ENCODE data around the gene MISP3.

DNA sequence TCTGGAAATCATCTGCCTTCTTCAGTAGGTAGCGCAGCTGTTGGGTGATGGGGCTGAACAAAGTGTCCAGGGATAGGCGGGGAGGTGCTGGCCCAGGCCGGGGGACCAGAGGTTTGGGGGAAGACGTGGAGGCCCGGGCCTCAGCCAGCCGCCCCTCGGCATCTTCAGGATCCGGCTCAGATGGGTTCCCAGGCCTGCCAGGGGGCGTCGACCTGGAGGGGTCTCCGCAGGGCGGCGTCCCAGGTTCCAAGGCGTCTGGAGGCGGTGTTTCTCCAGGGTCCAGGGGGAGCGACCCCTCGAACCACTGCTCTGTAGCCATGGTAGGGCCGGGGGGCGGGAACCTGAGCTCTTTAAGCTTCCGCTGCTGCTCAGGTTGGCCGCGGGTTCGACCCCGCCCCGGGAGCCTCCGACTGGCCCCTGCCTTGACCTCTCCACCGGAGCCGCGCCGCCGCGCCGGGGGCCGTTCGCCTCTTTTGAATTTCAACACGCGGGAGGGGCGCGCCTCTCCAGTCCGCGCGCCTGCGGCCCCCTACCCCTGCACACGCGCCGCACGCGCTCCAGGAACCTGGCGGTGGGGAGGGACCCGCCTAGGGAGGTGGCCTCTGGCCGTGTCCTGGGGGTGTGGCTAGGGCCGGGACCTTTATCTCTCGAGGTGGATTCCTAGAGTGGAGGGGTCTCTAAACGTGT is 12.9 kb downstream of the MISP3 start, which contains the start of gene C19orf67:
- TF ChIP-seq, protein P1, sequence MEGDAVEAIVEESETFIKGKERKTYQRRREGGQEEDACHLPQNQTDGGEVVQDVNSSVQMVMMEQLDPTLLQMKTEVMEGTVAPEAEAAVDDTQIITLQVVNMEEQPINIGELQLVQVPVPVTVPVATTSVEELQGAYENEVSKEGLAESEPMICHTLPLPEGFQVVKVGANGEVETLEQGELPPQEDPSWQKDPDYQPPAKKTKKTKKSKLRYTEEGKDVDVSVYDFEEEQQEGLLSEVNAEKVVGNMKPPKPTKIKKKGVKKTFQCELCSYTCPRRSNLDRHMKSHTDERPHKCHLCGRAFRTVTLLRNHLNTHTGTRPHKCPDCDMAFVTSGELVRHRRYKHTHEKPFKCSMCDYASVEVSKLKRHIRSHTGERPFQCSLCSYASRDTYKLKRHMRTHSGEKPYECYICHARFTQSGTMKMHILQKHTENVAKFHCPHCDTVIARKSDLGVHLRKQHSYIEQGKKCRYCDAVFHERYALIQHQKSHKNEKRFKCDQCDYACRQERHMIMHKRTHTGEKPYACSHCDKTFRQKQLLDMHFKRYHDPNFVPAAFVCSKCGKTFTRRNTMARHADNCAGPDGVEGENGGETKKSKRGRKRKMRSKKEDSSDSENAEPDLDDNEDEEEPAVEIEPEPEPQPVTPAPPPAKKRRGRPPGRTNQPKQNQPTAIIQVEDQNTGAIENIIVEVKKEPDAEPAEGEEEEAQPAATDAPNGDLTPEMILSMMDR (IDR thresholded peaks at IDR 0.05), result no peak
- no peak for TF ChIP-seq POLR2A (IDR thresholded peaks at IDR 0.05; ENCODE audit: low read length)
- no peak for TF ChIP-seq EP300 (IDR thresholded peaks at IDR 0.05)
